Spinal cord (tissue), 10 donors: Measurements from ENCODE around the gene INTS1. TPM values are rescaled to one million over a fixed set of nuclear protein-coding genes. Genes with fewer than 3 reads are reported as not detected.

ENCODE experiments used
- DNase-seq, 6 donors: peaks; one replicate each; pipeline versions ENCODE4 v3.0.0 to v3.0.0-alpha.2; 2013 to 2015; ENCODE audit warnings: low spot score in 6 of 6, low read depth in 4 of 6
- H3K27ac ChIP-seq: one replicate; pipeline ENCODE4 v1.5.1; 2013; ENCODE audit warnings: low read depth, low read length, control low read depth
- H3K27me3 ChIP-seq: one replicate; pipeline ENCODE4 v1.6.1; 2013; ENCODE audit warnings: low read length; ENCODE audit not compliant: control insufficient read depth, insufficient read depth
- H3K36me3 ChIP-seq: one replicate; pipeline ENCODE4 v1.6.1; 2013; ENCODE audit warnings: low read length; ENCODE audit not compliant: control insufficient read depth, insufficient read depth
- H3K4me1 ChIP-seq: one replicate; pipeline ENCODE4 v1.6.1; 2013; ENCODE audit warnings: low read length; ENCODE audit not compliant: control insufficient read depth, insufficient read depth
- H3K4me3 ChIP-seq: one replicate; pipeline ENCODE4 v1.5.1; 2013; ENCODE audit warnings: low read depth, low read length, control low read depth
- H3K9me3 ChIP-seq: one replicate; pipeline ENCODE4 v1.6.1; 2013; ENCODE audit warnings: low read length; ENCODE audit not compliant: control insufficient read depth, insufficient read depth
- WGBS: methylation state at CpG from one replicate; pipeline ENCODE4 v1.1.5; 2013; ENCODE audit warnings: missing lambda C conversion rate; ENCODE audit not compliant: insufficient coverage; 5-methylcytosine and 5-hydroxymethylcytosine counted together
- polyA plus RNA-seq, 2 donors: library from polyadenylated mRNA; unstranded; fragments of 120-200 nt; gene quantifications; one replicate each; pipeline ENCODE4 v1.2.1, GENCODE V29; 2013; ENCODE audit not compliant: insufficient read length in 2 of 2
- total RNA-seq, 2 donors: library from RNA; depleted of rRNA in 1 of 2; stranded (reverse); fragments of 120-200 nt in 1 of 2; fragments of >200 nt in 1 of 2; gene quantifications; one replicate each; pipeline versions ENCODE4 v1.2.3 to v1.2.4, GENCODE V29; 2013 to 2014
- donor health status: healthy.

INTS1 gene
- total and polyA plus RNA-seq, 4 donors, result 24.0 to 107 (median 65.6) TPM

DNA sequence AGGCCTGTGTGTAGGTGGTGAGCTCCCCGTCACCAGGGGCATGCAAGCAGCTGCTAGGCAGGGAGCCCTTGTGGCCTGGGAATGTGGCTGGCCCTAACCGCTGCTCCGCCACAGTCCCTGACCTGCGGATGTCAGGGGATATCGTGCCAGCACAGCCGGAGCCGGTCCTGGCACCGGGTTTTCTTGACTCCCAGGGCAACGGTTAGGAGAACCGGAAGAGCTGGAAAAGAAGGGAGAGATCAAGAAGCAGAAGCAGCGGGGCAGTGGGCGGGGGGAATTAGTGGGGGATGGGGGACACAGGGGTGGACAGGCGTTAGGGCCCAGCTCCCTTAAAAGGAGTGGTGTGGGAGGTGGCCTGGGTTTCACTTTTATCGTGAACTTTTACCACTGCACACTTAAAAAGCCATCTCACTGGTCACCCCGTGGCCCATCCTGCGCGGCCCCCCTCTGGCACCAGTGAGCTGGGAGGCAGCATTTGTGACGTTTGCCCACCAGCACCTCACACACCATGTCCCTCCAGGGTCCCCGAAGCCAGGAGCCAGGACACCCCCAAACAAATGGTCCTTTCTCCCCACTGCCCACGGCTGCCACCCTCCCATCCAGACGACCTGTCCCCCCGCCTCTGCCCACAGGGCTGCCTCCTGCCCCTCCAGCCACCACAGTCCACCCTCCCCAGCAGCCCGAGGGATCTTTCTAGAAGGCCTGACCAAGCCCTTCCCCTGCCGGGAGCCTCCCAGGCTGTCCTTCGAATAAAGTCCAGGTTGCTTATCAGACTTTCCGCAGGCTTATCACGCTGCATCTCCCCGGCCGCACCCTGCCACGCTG, 43.2 kb downstream of the INTS1 start:
- Histone ChIP-seq H3K36me3 (peaks cover 6% of the 10 kb centered on the region), H3K4me3 (no peak overlapping the region), H3K9me3 (no peaks in the 10 kb centered on the region), H3K27ac (peak overlapping the region; percentile 10), H3K4me1 (peaks cover 48% of the 10 kb centered on the region), H3K27me3 (no peaks in the 10 kb centered on the region)
- no peak for DNase-seq
- 39% methylated on average over 28 of the region's 30 CpGs for WGBS

DNA sequence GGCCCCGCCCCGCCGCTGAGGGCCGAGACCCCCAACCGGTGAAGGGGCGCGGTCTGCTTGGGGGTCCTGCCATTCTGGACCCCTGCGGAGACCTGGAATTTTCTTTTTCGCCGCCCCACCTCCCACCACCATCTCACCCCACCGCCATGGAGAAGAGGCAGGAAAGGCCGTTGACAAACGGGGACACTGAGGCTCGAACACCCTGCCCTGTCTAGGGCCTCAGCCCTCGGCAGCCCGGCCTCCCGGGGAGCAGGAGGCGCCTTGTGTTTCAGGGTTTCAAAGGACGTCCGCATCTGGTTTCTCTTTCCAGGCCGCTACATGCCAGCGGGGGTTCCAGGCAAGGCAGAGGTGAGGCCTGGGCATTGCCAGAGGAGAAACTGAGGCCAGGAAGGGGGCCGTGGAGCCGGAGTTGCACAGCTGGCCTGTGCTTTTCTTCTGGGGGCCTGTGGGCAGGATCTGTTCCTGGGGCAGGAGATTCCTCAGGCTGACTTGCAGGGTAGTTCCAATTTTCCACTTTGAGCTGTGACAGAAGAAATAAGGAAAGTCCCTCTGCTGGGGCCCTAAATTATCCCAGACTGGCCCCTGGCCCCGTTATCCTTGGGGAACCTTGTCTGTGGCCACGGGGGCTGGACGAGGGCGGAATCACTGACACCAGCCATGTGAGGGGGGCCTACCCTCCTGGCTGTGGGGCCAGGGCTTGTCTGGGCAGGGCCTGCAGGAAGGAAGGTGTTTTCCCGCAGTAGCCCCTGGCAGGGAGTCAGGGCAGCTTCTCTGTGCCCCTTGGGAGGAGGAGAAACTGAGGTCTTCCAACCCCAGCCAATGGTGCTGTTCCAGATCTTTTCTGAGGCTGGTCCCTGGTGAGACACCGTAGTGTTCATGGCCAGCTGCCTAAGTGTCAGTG, 44.0 kb downstream of the INTS1 start:
- H3K27ac ChIP-seq, result peak overlapping the region; percentile 45
- WGBS, result 19% methylated on average over 26 of the region's 30 CpGs

DNA sequence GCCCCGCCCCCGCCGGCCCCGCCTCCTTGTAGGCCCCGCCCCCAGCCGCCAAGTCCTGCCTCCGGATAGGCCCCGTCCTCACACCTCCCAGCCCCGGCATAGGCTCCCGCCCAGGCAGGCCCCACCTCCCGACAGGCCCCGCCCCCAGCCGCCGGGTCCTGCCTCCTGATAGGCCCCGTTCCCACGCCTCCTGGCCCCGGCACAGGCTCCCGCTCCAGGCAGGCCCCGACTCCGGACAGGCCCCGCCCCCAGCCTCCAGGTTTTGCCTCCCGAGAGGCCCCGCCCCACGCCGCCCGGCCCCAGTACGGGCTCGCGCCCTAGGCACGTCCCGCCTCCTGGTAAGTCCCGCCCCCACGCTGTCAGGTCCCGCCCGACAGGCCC, 44.7 kb downstream of the INTS1 start:
- peak; percentile 80 to 99 (median 96) for DNase-seq
- WGBS, result 0% methylated on average over 29 of the region's 35 CpGs
- H3K27ac ChIP-seq, result no peak overlapping the region
- H3K4me1 ChIP-seq, result peaks cover 62% of the 10 kb centered on the region
- H3K27me3 ChIP-seq, result no peaks in the 10 kb centered on the region
- peak overlapping the region; percentile 42 for H3K4me3 ChIP-seq
- H3K36me3 ChIP-seq, result peaks cover 15% of the 10 kb centered on the region
- H3K9me3 ChIP-seq, result no peaks in the 10 kb centered on the region

More for the DNA sequence above, 44.0 kb downstream of the INTS1 start:
- Histone ChIP-seq H3K36me3 (peaks cover 8% of the 10 kb centered on the region), H3K4me1 (peaks cover 55% of the 10 kb centered on the region), H3K9me3 (no peaks in the 10 kb centered on the region), H3K27me3 (no peaks in the 10 kb centered on the region), H3K4me3 (peak overlapping the region; percentile 42)
- DNase-seq, result peak in 1 of 6 donors; percentile 36

DNA sequence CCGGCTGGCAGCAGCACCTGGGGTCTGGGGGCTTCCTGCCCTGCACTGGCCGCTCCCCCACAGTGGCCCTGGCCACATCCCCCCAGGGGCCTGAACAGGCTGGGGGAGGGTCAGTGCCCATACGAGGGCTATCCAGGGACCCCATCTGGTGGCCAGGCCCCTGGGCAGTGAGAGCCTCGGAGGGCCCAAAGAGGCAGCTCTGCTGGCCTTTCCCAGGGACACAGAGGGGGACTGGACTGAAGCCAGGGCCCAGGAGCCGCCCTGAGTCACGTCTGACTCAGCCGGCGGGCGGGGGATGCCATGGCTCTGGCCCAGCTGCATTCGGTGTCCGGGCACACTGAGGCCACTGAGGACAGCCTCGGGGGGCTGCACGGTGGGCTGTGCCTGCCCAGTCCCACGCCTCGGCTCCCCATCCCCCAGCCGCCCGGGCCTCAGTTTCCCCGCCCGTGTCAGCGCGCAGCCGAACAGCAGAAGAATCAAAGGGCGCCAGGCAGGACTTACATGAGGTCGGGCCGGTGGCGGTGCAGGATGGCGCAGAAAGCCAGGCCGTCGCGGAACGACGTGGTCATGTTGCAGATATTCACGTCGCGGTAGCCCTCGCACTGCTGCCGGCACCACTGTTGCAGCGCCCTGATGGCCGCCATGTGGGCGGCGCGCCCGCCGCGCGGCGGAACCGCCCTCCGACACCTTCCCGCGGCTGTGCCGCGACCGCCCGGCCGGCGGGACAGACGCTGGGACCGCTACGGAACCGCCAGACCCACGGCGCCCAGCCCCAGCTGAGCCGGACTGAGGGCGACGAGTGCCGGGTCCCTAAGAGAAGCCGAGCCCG, 45.3 kb downstream of the INTS1 start, which contains the start of gene MICALL2:
MICALL2 (minus strand) TSS at position 788 of the 829 bp plus-strand sequence; CDS start at position 644, 144 bp downstream.
- H3K4me1 ChIP-seq, result peaks cover 65% of the 10 kb centered on the region
- DNase-seq, result peak in 3 of 6 donors; percentile 17 to 62 (median 33)
- no peaks in the 10 kb centered on the region for H3K27me3 ChIP-seq
- no peaks in the 10 kb centered on the region for H3K9me3 ChIP-seq
- peak within 1 kb of the TSS; percentile 45 for H3K27ac ChIP-seq
- whole genome bisulfite sequencing, result 1% methylated on average over 69 of the region's 69 CpGs
- H3K36me3 ChIP-seq, result peaks cover 17% of the 10 kb centered on the region
- peak within 1 kb of the TSS; percentile 77 for H3K4me3 ChIP-seq

DNA sequence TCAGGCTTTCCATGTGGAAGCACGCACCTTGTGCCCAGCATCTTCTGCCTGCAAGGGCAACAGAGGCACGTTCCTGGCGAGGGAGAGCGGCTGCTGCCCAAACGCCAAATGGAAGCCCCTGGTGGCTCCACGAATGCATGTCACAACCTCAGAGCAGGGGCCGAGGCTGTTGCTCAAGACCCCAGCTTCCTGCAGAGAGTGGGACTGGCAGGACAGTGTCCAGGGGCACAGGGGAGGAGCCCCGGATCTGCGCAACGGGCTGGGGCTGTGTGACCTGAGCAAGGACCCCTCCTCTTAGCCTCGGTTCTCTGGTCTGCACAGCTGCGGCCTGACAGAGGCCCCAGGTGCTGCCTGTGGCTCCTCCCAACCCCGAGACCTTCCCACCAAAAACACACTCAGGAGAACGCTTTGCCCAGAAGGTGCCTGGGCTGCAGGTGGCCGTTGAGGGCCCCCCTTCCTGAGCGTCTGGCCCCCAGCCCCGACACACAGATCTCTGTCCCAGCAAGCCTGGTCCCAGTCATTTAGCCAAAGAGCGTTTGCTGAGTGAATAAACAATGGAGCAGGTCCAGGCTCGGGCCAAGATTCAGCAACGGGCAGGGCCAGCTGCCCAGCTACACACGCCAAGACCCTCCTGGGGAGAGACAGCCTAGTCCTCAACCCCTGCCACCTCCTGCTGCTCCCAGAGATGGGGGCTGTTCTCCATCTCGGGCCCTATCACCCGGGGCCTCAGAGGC, 46.1 kb downstream of the INTS1 start:
- Histone ChIP-seq H3K4me1 (peaks cover 61% of the 10 kb centered on the region), H3K27ac (no peak overlapping the region), H3K27me3 (no peaks in the 10 kb centered on the region), H3K4me3 (peak overlapping the region; percentile 77), H3K36me3 (peaks cover 21% of the 10 kb centered on the region), H3K9me3 (no peaks in the 10 kb centered on the region)
- WGBS, result 25% methylated on average over 23 of the region's 23 CpGs
- DNase-seq, result peak in 2 of 6 donors; percentile 24 to 32

DNA sequence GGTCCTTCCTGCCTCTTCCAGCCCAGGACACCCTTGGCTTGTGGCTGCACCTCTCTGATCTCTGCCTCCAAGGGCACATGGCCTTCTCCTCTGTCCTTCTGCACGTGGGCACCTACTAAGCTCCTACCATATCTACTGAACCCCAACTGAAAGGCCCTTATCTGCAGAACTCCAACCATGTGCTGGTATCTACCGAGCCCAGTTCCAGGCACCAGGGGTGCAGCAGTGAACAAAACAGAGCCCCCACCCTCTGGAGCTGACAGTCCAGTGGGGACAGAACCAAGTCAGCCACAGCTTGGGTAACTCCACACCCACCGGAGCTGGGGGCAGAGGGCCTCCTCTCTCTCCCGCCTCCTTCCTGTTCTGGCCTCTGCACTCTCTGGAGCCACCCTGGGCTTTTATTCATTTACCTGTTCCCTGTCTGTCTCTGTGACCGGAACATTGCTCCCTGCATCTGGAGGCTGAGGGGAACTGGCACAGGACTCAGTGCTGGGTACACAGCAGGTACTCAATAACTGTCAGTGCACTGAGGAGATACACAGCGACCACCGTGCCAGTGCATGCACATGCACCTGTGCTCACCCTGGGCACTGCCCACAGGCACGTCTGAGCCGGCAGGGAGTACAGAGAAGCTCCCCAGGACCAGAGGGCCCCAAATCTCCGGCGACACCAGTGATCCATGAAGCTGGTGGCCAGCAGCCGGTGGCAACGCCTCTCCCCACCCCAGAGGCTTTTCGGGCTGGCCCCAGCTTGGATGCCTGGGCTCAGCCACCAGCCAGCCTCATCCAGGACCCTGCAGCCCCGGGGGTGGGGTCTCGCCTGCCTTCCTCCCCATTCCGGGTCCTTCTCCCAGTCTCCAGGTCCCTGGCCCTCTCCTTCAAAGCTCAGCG, 46.9 kb downstream of the INTS1 start:
- H3K27ac ChIP-seq, result no peak overlapping the region

DNA sequence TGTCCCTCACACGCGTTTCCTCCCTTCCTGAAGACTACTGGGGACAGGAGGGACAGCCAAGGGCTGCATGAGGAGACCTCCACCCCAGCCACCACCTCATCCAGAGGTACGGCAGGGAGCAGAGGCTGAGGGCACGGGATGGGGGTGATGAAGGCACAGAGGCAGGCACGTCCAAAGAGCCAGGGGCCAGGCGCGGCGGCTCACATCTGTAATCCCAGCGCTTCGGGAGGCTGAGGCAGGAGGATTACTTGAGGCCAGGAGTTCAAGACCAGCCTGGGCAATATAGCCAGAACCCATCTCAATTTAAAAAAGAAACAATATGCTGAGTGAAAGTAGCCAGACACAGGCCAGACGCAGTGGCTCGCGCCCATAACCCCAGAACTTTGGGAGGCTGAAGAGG, 48.2 kb downstream of the INTS1 start:
- peaks cover 41% of the 10 kb centered on the region for H3K36me3 ChIP-seq
- H3K4me3 ChIP-seq, result no peak overlapping the region
- H3K4me1 ChIP-seq, result peaks cover 77% of the 10 kb centered on the region
- H3K27me3 ChIP-seq, result no peaks in the 10 kb centered on the region
- DNase-seq, result no peak
- H3K27ac ChIP-seq, result peak overlapping the region; percentile 40
- WGBS, result 95% methylated on average over 4 of the region's 13 CpGs
- H3K9me3 ChIP-seq, result no peaks in the 10 kb centered on the region

More for the DNA sequence above, 46.9 kb downstream of the INTS1 start:
- Histone ChIP-seq H3K4me3 (peak overlapping the region; percentile 77), H3K27me3 (no peaks in the 10 kb centered on the region), H3K9me3 (no peaks in the 10 kb centered on the region), H3K4me1 (peaks cover 69% of the 10 kb centered on the region), H3K36me3 (peaks cover 27% of the 10 kb centered on the region)
- DNase-seq, result no peak
- 71% methylated on average over 18 of the region's 18 CpGs for WGBS
